Activated B cell treated with CpG ODN at 0.5 μM for 24 hours (primary cell): Measurements from ENCODE around the gene SYNDIG1. TPM values are rescaled to one million over a fixed set of nuclear protein-coding genes. Genes with fewer than 3 reads are reported as not detected.

Experiments
- ATAC-seq: fragments of 200-7000 bp; cut with Tn5 transposase; one replicate; pipeline ENCODE4 v1.10.0; 2021; ENCODE audit warnings: low read depth, mild to moderate bottlenecking, moderate library complexity
- CTCF ChIA-PET: fragments of 350-600 bp; sonication (Branson Sonifier 250); formaldehyde crosslinking; loops from one replicate; lab custom pipeline; 2021; ENCODE audit warnings: antibody characterized with exemption; lab: Charles Lee
- POLR2A ChIA-PET: fragments of 350-600 bp; sonication (Branson Sonifier 250); formaldehyde crosslinking; loops from one replicate; lab custom pipeline; 2021; ENCODE audit warnings: antibody characterized with exemption; lab: Charles Lee
- DNase-seq: peaks from one replicate; pipeline ENCODE4 v3.0.0; 2022
- H3K27ac Mint-ChIP-seq: one replicate; pipeline ENCODE4 v1.8.0; 2020; ENCODE audit warnings: mixed read lengths
- H3K27me3 Mint-ChIP-seq: one replicate; pipeline ENCODE4 v1.8.0; 2021; ENCODE audit warnings: mixed read lengths
- H3K36me3 Mint-ChIP-seq: one replicate; pipeline ENCODE4 v1.8.0; 2021; ENCODE audit warnings: low read depth, mixed read lengths
- H3K4me1 Mint-ChIP-seq: one replicate; pipeline ENCODE4 v1.8.0; 2021; ENCODE audit warnings: mixed read lengths
- H3K4me3 Mint-ChIP-seq: one replicate; pipeline ENCODE4 v1.8.0; 2020; ENCODE audit warnings: mild to moderate bottlenecking, mixed read lengths
- H3K9me3 Mint-ChIP-seq: one replicate; pipeline ENCODE4 v1.8.0; 2020; ENCODE audit warnings: mixed read lengths
- CTCF ChIP-seq: fragments of 200-600 bp; IDR thresholded peaks from one replicate; pipeline ENCODE4 v1.8.0; 2022; ENCODE audit warnings: antibody characterized with exemption, mild to moderate bottlenecking
- intact Hi-C: fragments of 100-400 bp; cut with micrococcal nuclease; formaldehyde crosslinking; loops from one replicate; pipeline ENCODE4 v1.15.1; 2024
- total RNA-seq: library from RNA; stranded (reverse); gene quantifications from 2 replicates; pipeline ENCODE4 v1.2.3, GENCODE V29; 2022

The SYNDIG1 gene
- total RNA-seq, 1 donor from 2014 or later = not detected

- H3K27me3 Mint-ChIP-seq = no peaks in the 10 kb centered on the region
- intact Hi-C loops = no loop called here
- no peaks in the 10 kb centered on the region for H3K36me3 Mint-ChIP-seq
- H3K27ac Mint-ChIP-seq = no peak overlapping the region
- no peak for TF ChIP-seq CTCF
- no peak for ATAC-seq
- DNase-seq = no peak
- peaks cover 17% of the 10 kb centered on the region for H3K4me1 Mint-ChIP-seq
- no peak overlapping the region for H3K4me3 Mint-ChIP-seq
- H3K9me3 Mint-ChIP-seq = peaks cover 13% of the 10 kb centered on the region
- ChIA-PET POLR2A (no interaction called here), CTCF (no interaction called here)
These were observed 135.7 kb downstream of the SYNDIG1 start for GRCh38 chr20:24604966-24605665.

- ChIA-PET POLR2A (no interaction called here), CTCF (no interaction called here)
- H3K27ac Mint-ChIP-seq = no peak overlapping the region
- H3K4me1 Mint-ChIP-seq = peaks cover 22% of the 10 kb centered on the region
- peaks cover 9% of the 10 kb centered on the region for H3K9me3 Mint-ChIP-seq
- H3K4me3 Mint-ChIP-seq = no peak overlapping the region
- intact Hi-C loops = no loop called here
- DNase-seq = no peak
- TF ChIP-seq CTCF = no peak
- H3K36me3 Mint-ChIP-seq = no peaks in the 10 kb centered on the region
- ATAC-seq = no peak
- no peaks in the 10 kb centered on the region for H3K27me3 Mint-ChIP-seq
These were observed 136.6 kb downstream of the SYNDIG1 start for GRCh38 chr20:24605937-24606455.

GRCh38 chr20:24607402-24607801 is 138.0 kb downstream of the SYNDIG1 start:
- ChIA-PET CTCF (no interaction called here), POLR2A (no interaction called here)
- no peak overlapping the region for H3K4me3 Mint-ChIP-seq
- no peaks in the 10 kb centered on the region for H3K36me3 Mint-ChIP-seq
- intact Hi-C loops = no loop called here
- no peaks in the 10 kb centered on the region for H3K27me3 Mint-ChIP-seq
- peaks cover 23% of the 10 kb centered on the region for H3K4me1 Mint-ChIP-seq
- no peak overlapping the region for H3K27ac Mint-ChIP-seq
- DNase-seq = no peak
- no peaks in the 10 kb centered on the region for H3K9me3 Mint-ChIP-seq
- ATAC-seq = no peak
- no peak for TF ChIP-seq CTCF

- Mint-ChIP-seq H3K27me3 (no peaks in the 10 kb centered on the region), H3K9me3 (no peaks in the 10 kb centered on the region), H3K4me1 (peaks cover 26% of the 10 kb centered on the region), H3K27ac (peak overlapping the region; percentile 9), H3K4me3 (no peak overlapping the region), H3K36me3 (no peaks in the 10 kb centered on the region)
- ChIA-PET CTCF (no interaction called here), POLR2A (interaction anchor here (1.0 kb wide), 1 partner anchor 10 kb away, joined by 5 read pairs; no protein-coding TSS in a partner anchor)
- TF ChIP-seq CTCF = no peak
- peak; percentile 80 for ATAC-seq
- no peak for DNase-seq
- intact Hi-C loops = no loop called here
These were observed 139.7 kb downstream of the SYNDIG1 start for GRCh38 chr20:24608926-24609667.

- H3K4me3 Mint-ChIP-seq = no peak overlapping the region
- ChIA-PET CTCF (no interaction called here), POLR2A (interaction anchor here (1.0 kb wide), 1 partner anchor 10 kb away, joined by 5 read pairs; no protein-coding TSS in a partner anchor)
- intact Hi-C loops = no loop called here
- H3K36me3 Mint-ChIP-seq = no peaks in the 10 kb centered on the region
- TF ChIP-seq CTCF = no peak
- no peak for DNase-seq
- peaks cover 26% of the 10 kb centered on the region for H3K4me1 Mint-ChIP-seq
- no peak for ATAC-seq
- no peaks in the 10 kb centered on the region for H3K27me3 Mint-ChIP-seq
- no peak overlapping the region for H3K27ac Mint-ChIP-seq
- H3K9me3 Mint-ChIP-seq = no peaks in the 10 kb centered on the region
These were observed 140.3 kb downstream of the SYNDIG1 start for GRCh38 chr20:24609757-24610156.
